Keratinocyte (primary cell): Measurements from ENCODE around the gene MMP2. TPM values are rescaled to one million over a fixed set of nuclear protein-coding genes. Genes with fewer than 3 reads are reported as not detected.

ENCODE experiments used
- DNase-seq: peaks from one replicate; pipeline ENCODE4 v3.0.0-alpha.2; 2011; ENCODE audit warnings: low read depth, missing footprints, low spot score
- FAIRE-seq: peaks from 2 replicates; lab custom pipeline; 2011; peaks lifted over from hg19 to GRCh38; lab: Jason Lieb, UNC
- H2AFZ ChIP-seq: 2 replicates; pipeline ENCODE4 v1.6.0; 2012; ENCODE audit warnings: low read length, control low read depth, inconsistent platforms; ENCODE audit not compliant: control insufficient read depth
- H3K27ac ChIP-seq: 2 replicates; pipeline ENCODE4 v1.5.1; 2011; ENCODE audit warnings: low read length; ENCODE audit not compliant: control insufficient read depth, insufficient read depth
- H3K27me3 ChIP-seq: 3 replicates; pipeline ENCODE4 v1.6.0; 2011; ENCODE audit warnings: low read length; ENCODE audit not compliant: control insufficient read depth, insufficient read depth; ENCODE audit errors: extremely low read depth
- H3K36me3 ChIP-seq, 2 experiments: 2 replicates in 1 of 2; 3 replicates in 1 of 2; pipeline ENCODE4 v1.5.1; 2011; ENCODE audit warnings: low read length in 2 of 2, mild to moderate bottlenecking in 1 of 2; ENCODE audit not compliant: control insufficient read depth in 2 of 2, insufficient read depth in 2 of 2; ENCODE audit errors: extremely low read depth in 1 of 2
- H3K4me1 ChIP-seq: 3 replicates; pipeline ENCODE4 v1.5.1; 2011; ENCODE audit warnings: low read length; ENCODE audit not compliant: control insufficient read depth, insufficient read depth; ENCODE audit errors: extremely low read depth
- H3K4me2 ChIP-seq: 3 replicates; pipeline ENCODE4 v1.6.0; 2011; ENCODE audit warnings: low read depth, low read length; ENCODE audit not compliant: control insufficient read depth, insufficient read depth; ENCODE audit errors: extremely low read depth
- H3K4me3 ChIP-seq, 3 experiments: fragments of 200-600 bp in 1 of 3; sonication (generic) in 1 of 3; 2 replicates in 2 of 3; 3 replicates in 1 of 3; pipeline ENCODE4 v1.5.1; 2011 to 2016; ENCODE audit warnings: low read length in 3 of 3, mild to moderate bottlenecking in 3 of 3, control low read depth in 2 of 3, inconsistent platforms in 1 of 3, low read depth in 1 of 3, mixed read lengths in 1 of 3, mixed run types in 1 of 3, moderate library complexity in 1 of 3; ENCODE audit not compliant: control insufficient read depth in 2 of 3, insufficient read depth in 2 of 3; ENCODE audit errors: extremely low read depth in 1 of 3
- H3K79me2 ChIP-seq: 2 replicates; pipeline ENCODE4 v1.6.0; 2012; ENCODE audit warnings: low read length; ENCODE audit not compliant: control insufficient read depth, insufficient read depth
- H3K9ac ChIP-seq: 3 replicates; pipeline ENCODE4 v1.6.0; 2011; ENCODE audit warnings: low read length; ENCODE audit not compliant: control insufficient read depth, insufficient read depth; ENCODE audit errors: extremely low read depth
- H3K9me1 ChIP-seq: 3 replicates; pipeline ENCODE4 v1.6.0; 2011; ENCODE audit warnings: low read length; ENCODE audit not compliant: control insufficient read depth, insufficient read depth; ENCODE audit errors: extremely low read depth
- H3K9me3 ChIP-seq: 2 replicates; pipeline ENCODE4 v1.5.1; 2012; ENCODE audit warnings: low read depth, low read length; ENCODE audit not compliant: control insufficient read depth
- H4K20me1 ChIP-seq: 3 replicates; pipeline ENCODE4 v1.6.0; 2011; ENCODE audit warnings: low read length; ENCODE audit not compliant: control insufficient read depth, insufficient read depth; ENCODE audit errors: extremely low read depth
- CTCF ChIP-seq, 3 experiments: IDR thresholded peaks in 1 of 3; conservative IDR thresholded peaks in 1 of 3; optimal IDR thresholded peaks in 1 of 3; 2 replicates in 2 of 3; 3 replicates in 1 of 3; pipeline versions ENCODE3 to v1.5.1; 2011; ENCODE audit warnings: low read length in 3 of 3, mild to moderate bottlenecking in 3 of 3, moderate library complexity in 2 of 3, control low read depth in 1 of 3, inconsistent platforms in 1 of 3; ENCODE audit not compliant: insufficient read depth in 2 of 3; ENCODE audit errors: extremely low read depth in 1 of 3
- EZH2 ChIP-seq: IDR thresholded peaks from one replicate; pipeline ENCODE4 v1.6.1; 2012; ENCODE audit warnings: inconsistent platforms, mild to moderate bottlenecking, low read length, moderate library complexity
- dilution Hi-C: fragments of 300-500 bp; cut with MboI; formaldehyde crosslinking; loops from one replicate; pipeline ENCODE4 v1.7.0; 2020; ENCODE audit warnings: low sequenced_read_pairs; ENCODE audit not compliant: extremely low pct_ligation_motif_present
- polyA plus RNA-seq, 5 experiments: library from polyadenylated mRNA; depleted of rRNA in 3 of 5; stranded (reverse) in 3 of 5; stranded (forward) in 1 of 5; unstranded in 1 of 5; fragments of >200 nt; gene quantifications; 1 replicate in 1 of 5; 2 replicates in 3 of 5; 3 replicates in 1 of 5; pipeline versions ENCODE4 v1.2.1 to v1.2.3, GENCODE V29; 2011 to 2012; ENCODE audit warnings: missing spikeins in 2 of 5, low read depth in 1 of 5, low replicate concordance in 1 of 5

Gene MMP2
- polyA plus RNA-seq, 1 donor (not counting 4 experiments of a cell fraction or from before 2014, with no cell fraction given): 59.2 TPM

GRCh38 chr16:55454861-55455260, 24.1 kb upstream of the MMP2 start:
- Histone ChIP-seq H3K9me1 (no peaks in the 10 kb centered on the region), H4K20me1 (no peaks in the 10 kb centered on the region), H3K27ac (no peak overlapping the region), H3K4me2 (no peak overlapping the region), H2AFZ (no peak overlapping the region), H3K9ac (no peak overlapping the region), H3K4me3 (no peak overlapping the region), H3K27me3 (no peaks in the 10 kb centered on the region), H3K4me1 (no peaks in the 10 kb centered on the region), H3K36me3 (no peaks in the 10 kb centered on the region), H3K9me3 (no peaks in the 10 kb centered on the region), H3K79me2 (no peaks in the 10 kb centered on the region)
- DNase-seq: no peak
- FAIRE-seq: no peak
- no peak for TF ChIP-seq EZH2
- TF ChIP-seq CTCF (optimal IDR thresholded peaks at IDR 0.05 in 1 of 3, IDR thresholded peaks at IDR 0.05 in 1 of 3, conservative IDR thresholded peaks at IDR 0.05 in 1 of 3; ENCODE audit: extremely low read depth in 1 of 3, insufficient read depth in 2 of 3, low read length in 3 of 3): no peak
- dilution Hi-C loops: no loop called here

GRCh38 chr16:55462241-55462640, 16.8 kb upstream of the MMP2 start:
- Histone ChIP-seq H3K9ac (no peak overlapping the region), H3K9me1 (no peaks in the 10 kb centered on the region), H3K27me3 (no peaks in the 10 kb centered on the region), H3K9me3 (no peaks in the 10 kb centered on the region), H3K27ac (no peak overlapping the region), H3K36me3 (no peaks in the 10 kb centered on the region), H4K20me1 (no peaks in the 10 kb centered on the region), H3K4me1 (peaks cover 2% of the 10 kb centered on the region), H3K4me3 (no peak overlapping the region), H3K4me2 (no peak overlapping the region), H2AFZ (no peak overlapping the region), H3K79me2 (no peaks in the 10 kb centered on the region)
- TF ChIP-seq CTCF (optimal IDR thresholded peaks at IDR 0.05 in 1 of 3, IDR thresholded peaks at IDR 0.05 in 1 of 3, conservative IDR thresholded peaks at IDR 0.05 in 1 of 3; ENCODE audit: extremely low read depth in 1 of 3, insufficient read depth in 2 of 3, low read length in 3 of 3) (no peak), EZH2 (no peak)
- dilution Hi-C loops: no loop called here
- DNase-seq: no peak
- no peak for FAIRE-seq
